Measurements from ENCODE around the gene COX18.

The COX18 gene

GRCh38 chr4:73051625-73052024 is 17.9 kb downstream of the COX18 start:
- DNase-seq: no peak

GRCh38 chr4:73045879-73046278 is 23.6 kb downstream of the COX18 start:
- DNase-seq: no peak

- DNase-seq: no peak
Observed at GRCh38 chr4:73037057-73037456, 32.5 kb downstream of the COX18 start.

GRCh38 chr4:73036123-73036522 is 33.4 kb downstream of the COX18 start:
- no peak for DNase-seq

- no peak for DNase-seq
Observed at GRCh38 chr4:73034896-73035295, 34.6 kb downstream of the COX18 start.

GRCh38 chr4:73028621-73029020 is 40.9 kb downstream of the COX18 start:
- no peak for DNase-seq

- peak; percentile 2 for DNase-seq
Observed at GRCh38 chr4:73021634-73022033, 47.9 kb downstream of the COX18 start.

GRCh38 chr4:73019462-73020047 is 50.0 kb downstream of the COX18 start:
- DNase-seq: peak; percentile 11

GRCh38 chr4:73018595-73018994 is 50.9 kb downstream of the COX18 start:
- DNase-seq: no peak

GRCh38 chr4:73013310-73013709 is 56.2 kb downstream of the COX18 start:
- no peak for DNase-seq

- DNase-seq: no peak
Observed at GRCh38 chr4:73012673-73013072, 56.8 kb downstream of the COX18 start.

GRCh38 chr4:73011629-73011985 is 57.9 kb downstream of the COX18 start:
- no peak for DNase-seq

GRCh38 chr4:73010789-73011628 is 58.5 kb downstream of the COX18 start:
- no peak for DNase-seq

- no peak for DNase-seq
Observed at GRCh38 chr4:73007526-73008100, 61.9 kb downstream of the COX18 start.

- no peak for DNase-seq
Observed at GRCh38 chr4:73006286-73006990, 63.1 kb downstream of the COX18 start.

- no peak for DNase-seq
Observed at GRCh38 chr4:73005514-73005913, 64.0 kb downstream of the COX18 start.

Measured in NCI-H2227 treated with DMSO at 0.1 percent for 48 hours (cell line).